Measurements from ENCODE around the gene PCOLCE2.

GRCh38 chr3:142863930-142864920 lies 24.7 kb downstream of the PCOLCE2 start:
- TF ChIP-seq POLR2A (IDR thresholded peaks at IDR 0.05) (no peak), CTCF (IDR thresholded peaks at IDR 0.05) (no peak)

Measured in breast epithelium (tissue), 3 donors.